Natural killer cell (primary cell): Measurements from ENCODE around the gene HTR2C. TPM values are rescaled to one million over a fixed set of nuclear protein-coding genes. Genes with fewer than 3 reads are reported as not detected.

Experiments used
- ATAC-seq, 3 donors: fragments of 150-1000 bp in 2 of 3; fragments of 200-7000 bp in 1 of 3; cut with Tn5 transposase; 1 replicate in 1 of 3; 2 replicates in 2 of 3; pipeline ENCODE4 v1.10.0; 2021; ENCODE audit warnings: mild to moderate bottlenecking in 2 of 3, moderate library complexity in 2 of 3
- DNase-seq, 2 donors: peaks; one replicate each; pipeline versions ENCODE4 v3.0.0 to v3.0.0-alpha.2; 2013 to 2021; ENCODE audit warnings: mixed read lengths in 1 of 2
- H3K27ac ChIP-seq: one replicate; pipeline ENCODE4 v1.5.1; 2013; ENCODE audit warnings: mild to moderate bottlenecking, low read length
- H3K27me3 ChIP-seq: one replicate; pipeline ENCODE4 v1.6.1; 2013; ENCODE audit warnings: low read length; ENCODE audit not compliant: control insufficient read depth, insufficient read depth
- H3K36me3 ChIP-seq: one replicate; pipeline ENCODE4 v1.6.1; 2013; ENCODE audit warnings: low read length; ENCODE audit not compliant: control insufficient read depth, insufficient read depth
- H3K4me1 ChIP-seq: one replicate; pipeline ENCODE4 v1.6.1; 2013; ENCODE audit warnings: low read length; ENCODE audit not compliant: control insufficient read depth, insufficient read depth
- H3K4me3 ChIP-seq: one replicate; pipeline ENCODE4 v1.5.1; 2013; ENCODE audit warnings: low read length
- H3K9me3 ChIP-seq: one replicate; pipeline ENCODE4 v1.6.1; 2013; ENCODE audit warnings: low read length; ENCODE audit not compliant: control insufficient read depth, insufficient read depth
- H3K27ac Mint-ChIP-seq, 2 donors: one replicate each; pipeline ENCODE4 v1.8.0; 2022; ENCODE audit warnings: mild to moderate bottlenecking in 2 of 2, mixed read lengths in 2 of 2, moderate library complexity in 1 of 2
- H3K27me3 Mint-ChIP-seq, 2 donors: one replicate each; pipeline ENCODE4 v1.8.0; 2022; ENCODE audit warnings: low read depth in 2 of 2, mixed read lengths in 2 of 2
- H3K36me3 Mint-ChIP-seq: one replicate; pipeline ENCODE4 v1.8.0; 2022; ENCODE audit warnings: mixed read lengths
- H3K4me1 Mint-ChIP-seq, 2 donors: one replicate each; pipeline ENCODE4 v1.8.0; 2022; ENCODE audit warnings: mixed read lengths in 2 of 2
- H3K4me3 Mint-ChIP-seq: one replicate; pipeline ENCODE4 v1.8.0; 2022; ENCODE audit warnings: mild to moderate bottlenecking, moderate library complexity, mixed read lengths
- H3K9me3 Mint-ChIP-seq, 2 donors: one replicate each; pipeline ENCODE4 v1.8.0; 2022; ENCODE audit warnings: mixed read lengths in 2 of 2
- CTCF ChIP-seq: fragments of 200-600 bp; IDR thresholded peaks from one replicate; pipeline ENCODE4 v1.8.0; 2022; ENCODE audit warnings: antibody characterized with exemption
- WGBS: methylation state at CpG from one replicate; pipeline ENCODE4 v1.1.7; 2013; ENCODE audit warnings: missing lambda C conversion rate; ENCODE audit not compliant: insufficient coverage; 5-methylcytosine and 5-hydroxymethylcytosine counted together
- intact Hi-C: fragments of 100-400 bp; cut with micrococcal nuclease; formaldehyde crosslinking; loops from one replicate; pipeline ENCODE4 v1.14.2; 2022
- total RNA-seq, 4 donors: library from RNA; stranded (reverse); fragments of 120-200 nt in 1 of 4; gene quantifications; one replicate each; pipeline versions ENCODE4 v1.2.3 to v1.2.4, GENCODE V29; 2013 to 2022

Gene HTR2C
- total RNA-seq, 3 donors from 2014 or later (not counting 1 experiment from before 2014, with no cell fraction given): not detected

GRCh38 chrX:114582264-114582632 lies 1.6 kb upstream of the HTR2C start:
- no peaks in the 10 kb centered on the region for H3K36me3 ChIP-seq
- no peak overlapping the region for H3K27ac ChIP-seq
- Mint-ChIP-seq H3K4me3 (no peak overlapping the region), H3K9me3 (no peaks in the 10 kb centered on the region), H3K36me3 (no peaks in the 10 kb centered on the region), H3K27me3 (peaks cover 18 to 56% of the 10 kb centered on the region in 2 donors), H3K27ac (no peak overlapping the region), H3K4me1 (no peaks in the 10 kb centered on the region)
- 28% methylated on average over 11 of the region's 12 CpGs for WGBS
- H3K27me3 ChIP-seq: no peaks in the 10 kb centered on the region
- no peak for ATAC-seq
- H3K4me3 ChIP-seq: no peak overlapping the region
- no peak for TF ChIP-seq CTCF
- intact Hi-C loops: no loop called here
- H3K9me3 ChIP-seq: peaks cover 3% of the 10 kb centered on the region
- H3K4me1 ChIP-seq: no peaks in the 10 kb centered on the region
- no peak for DNase-seq

GRCh38 chrX:114582698-114583395 lies 1.0 kb upstream of the HTR2C start:
- Mint-ChIP-seq H3K9me3 (no peaks in the 10 kb centered on the region), H3K27ac (no peak overlapping the region), H3K4me1 (no peaks in the 10 kb centered on the region), H3K4me3 (no peak overlapping the region), H3K36me3 (no peaks in the 10 kb centered on the region), H3K27me3 (peaks cover 18 to 56% of the 10 kb centered on the region in 2 donors)
- TF ChIP-seq CTCF: no peak
- no peak overlapping the region for H3K27ac ChIP-seq
- intact Hi-C loops: no loop called here
- ATAC-seq: no peak
- no peaks in the 10 kb centered on the region for H3K4me1 ChIP-seq
- DNase-seq: no peak
- H3K4me3 ChIP-seq: no peak overlapping the region
- WGBS: 15% methylated on average over 36 of the region's 36 CpGs
- H3K9me3 ChIP-seq: peaks cover 3% of the 10 kb centered on the region
- H3K36me3 ChIP-seq: no peaks in the 10 kb centered on the region
- H3K27me3 ChIP-seq: no peaks in the 10 kb centered on the region

- no peaks in the 10 kb centered on the region for H3K27me3 ChIP-seq
- H3K4me1 Mint-ChIP-seq: no peaks in the 10 kb centered on the region
- H3K4me1 ChIP-seq: no peaks in the 10 kb centered on the region
- no peaks in the 10 kb centered on the region for H3K36me3 ChIP-seq
- WGBS: 4% methylated on average over 56 of the region's 56 CpGs
- no peak for TF ChIP-seq CTCF
- ATAC-seq (no peak), DNase-seq (no peak)
- H3K27ac Mint-ChIP-seq: no peak overlapping the region
- H3K9me3 ChIP-seq: peaks cover 3% of the 10 kb centered on the region
- no peak overlapping the region for H3K27ac ChIP-seq
- peaks cover 18 to 52% of the 10 kb centered on the region in 2 donors for H3K27me3 Mint-ChIP-seq
- intact Hi-C loops: no loop called here
- no peaks in the 10 kb centered on the region for H3K36me3 Mint-ChIP-seq
- no peak overlapping the region for H3K4me3 ChIP-seq
- H3K4me3 Mint-ChIP-seq: no peak overlapping the region
- peaks cover 0 to 1% of the 10 kb centered on the region in 2 donors for H3K9me3 Mint-ChIP-seq
These were observed 573 bp downstream of the HTR2C start for GRCh38 chrX:114584375-114584943.
